ENCODE data around the gene NEO1. TPM values are rescaled to one million over a fixed set of nuclear protein-coding genes. Genes with fewer than 3 reads are reported as not detected.

The NEO1 gene
- total RNA-seq, 1 donor from 2014 or later: 56.1 TPM

GRCh38 chr15:73028831-73029451 lies 23.3 kb upstream of the NEO1 start:
- intact Hi-C loops (cut with DNase I): no loop called here
- DNase-seq (ENCODE audit: low spot score): no peak
- peak; percentile 67 for ATAC-seq

GRCh38 chr15:73030122-73030679 lies 22.1 kb upstream of the NEO1 start:
- ATAC-seq (no peak), DNase-seq (ENCODE audit: low spot score) (no peak)
- intact Hi-C loops (cut with DNase I): no loop called here

GRCh38 chr15:73031648-73032047 lies 20.6 kb upstream of the NEO1 start:
- DNase-seq (ENCODE audit: low spot score) (no peak), ATAC-seq (no peak)
- intact Hi-C loops (cut with DNase I): no loop called here

- ATAC-seq (no peak), DNase-seq (ENCODE audit: low spot score) (no peak)
- intact Hi-C loops (cut with DNase I): no loop called here
These were observed 18.7 kb upstream of the NEO1 start for GRCh38 chr15:73033611-73034010.

GRCh38 chr15:73034221-73034620 lies 18.0 kb upstream of the NEO1 start:
- intact Hi-C loops (cut with DNase I): no loop called here
- no peak for ATAC-seq
- DNase-seq (ENCODE audit: low spot score): no peak

- ATAC-seq (no peak), DNase-seq (ENCODE audit: low spot score) (no peak)
- intact Hi-C loops (cut with DNase I): no loop called here
These were observed 17.0 kb upstream of the NEO1 start for GRCh38 chr15:73035221-73035620.

GRCh38 chr15:73038220-73038619 lies 14.0 kb upstream of the NEO1 start:
- no peak for DNase-seq (ENCODE audit: low spot score)
- intact Hi-C loops (cut with DNase I): no loop called here
- no peak for ATAC-seq

GRCh38 chr15:73046073-73046472 lies 6.2 kb upstream of the NEO1 start:
- intact Hi-C loops (cut with DNase I): no loop called here
- ATAC-seq: no peak
- DNase-seq (ENCODE audit: low spot score): no peak

GRCh38 chr15:73047882-73048281 lies 4.4 kb upstream of the NEO1 start:
- intact Hi-C loops (cut with DNase I): no loop called here
- no peak for DNase-seq (ENCODE audit: low spot score)
- no peak for ATAC-seq

GRCh38 chr15:73048624-73049295 lies 3.5 kb upstream of the NEO1 start:
- DNase-seq (ENCODE audit: low spot score) (no peak), ATAC-seq (no peak)
- intact Hi-C loops (cut with DNase I): no loop called here

GRCh38 chr15:73049564-73050215 lies 2.6 kb upstream of the NEO1 start:
- DNase-seq (ENCODE audit: low spot score): no peak
- intact Hi-C loops (cut with DNase I): no loop called here
- no peak for ATAC-seq

GRCh38 chr15:73050561-73051295 lies 1.5 kb upstream of the NEO1 start:
- DNase-seq (ENCODE audit: low spot score) (no peak), ATAC-seq (no peak)
- intact Hi-C loops (cut with DNase I): no loop called here

- intact Hi-C loops (cut with DNase I): no loop called here
- DNase-seq (ENCODE audit: low spot score) (peak; percentile 68), ATAC-seq (no peak)
These were observed 864 bp upstream of the NEO1 start for GRCh38 chr15:73051391-73051806.

GRCh38 chr15:73052653-73053397 lies 562 bp downstream of the NEO1 start:
- DNase-seq (ENCODE audit: low spot score) (peak; percentile 75), ATAC-seq (peak; percentile 63)
- intact Hi-C loops (cut with DNase I): no loop called here

GRCh38 chr15:73053398-73053723 lies 1.1 kb downstream of the NEO1 start:
- intact Hi-C loops (cut with DNase I): no loop called here
- DNase-seq (ENCODE audit: low spot score) (no peak), ATAC-seq (no peak)

GRCh38 chr15:73054417-73054953 lies 2.2 kb downstream of the NEO1 start:
- ATAC-seq (no peak), DNase-seq (ENCODE audit: low spot score) (no peak)
- intact Hi-C loops (cut with DNase I): no loop called here

- ATAC-seq: no peak
- intact Hi-C loops (cut with DNase I): no loop called here
- DNase-seq (ENCODE audit: low spot score): no peak
These were observed 4.2 kb downstream of the NEO1 start for GRCh38 chr15:73056460-73056859.

- DNase-seq (ENCODE audit: low spot score) (no peak), ATAC-seq (no peak)
- intact Hi-C loops (cut with DNase I): no loop called here
These were observed 6.2 kb downstream of the NEO1 start for GRCh38 chr15:73058437-73058836.

- intact Hi-C loops (cut with DNase I): no loop called here
- no peak for DNase-seq (ENCODE audit: low spot score)
- ATAC-seq: no peak
These were observed 12.9 kb downstream of the NEO1 start for GRCh38 chr15:73065114-73065513.
